MM.1S (cell line): ENCODE data around the gene EIF2S1.

Experiments
- DNase-seq: peaks from one replicate; pipeline ENCODE4 v3.0.0-alpha.2; 2015
- H2AFZ ChIP-seq: fragments of 300-600 bp; sonication (generic); 2 replicates; pipeline ENCODE4 v1.6.0; 2016; ENCODE audit warnings: antibody characterized with exemption, low read length
- H3F3A ChIP-seq: fragments of 300-600 bp; sonication (generic); 2 replicates; pipeline ENCODE4 v1.6.1; 2016; ENCODE audit warnings: mild to moderate bottlenecking, antibody characterized with exemption, low read length, moderate library complexity, mixed read lengths; ENCODE audit not compliant: insufficient read depth
- H3K27ac ChIP-seq: fragments of 300-600 bp; sonication (generic); 2 replicates; pipeline ENCODE4 v1.5.1; 2016; ENCODE audit warnings: mild to moderate bottlenecking, low read length
- H3K27me3 ChIP-seq: fragments of 300-600 bp; sonication (generic); replicated peaks from 2 replicates; pipeline ENCODE4 v1.6.0; 2016; ENCODE audit warnings: low read length; ENCODE audit not compliant: insufficient read depth
- H3K36me3 ChIP-seq: fragments of 300-600 bp; sonication (generic); replicated peaks from 2 replicates; pipeline ENCODE4 v1.6.1; 2016; ENCODE audit warnings: mild to moderate bottlenecking, low read length, mixed read lengths; ENCODE audit not compliant: insufficient read depth
- H3K4me1 ChIP-seq: fragments of 300-600 bp; sonication (generic); 2 replicates; pipeline ENCODE4 v1.6.1; 2016; ENCODE audit warnings: low read length, mixed read lengths
- H3K4me2 ChIP-seq: fragments of 300-600 bp; sonication (generic); 2 replicates; pipeline ENCODE4 v1.6.0; 2016; ENCODE audit warnings: low read depth, low read length
- H3K4me3 ChIP-seq: fragments of 300-600 bp; sonication (generic); 2 replicates; pipeline ENCODE4 v1.5.1; 2016; ENCODE audit warnings: low read length, mixed read lengths
- H3K79me2 ChIP-seq: fragments of 300-600 bp; sonication (generic); 2 replicates; pipeline ENCODE4 v1.6.1; 2016; ENCODE audit warnings: mixed run types, low read length, mixed read lengths
- H3K9ac ChIP-seq: fragments of 300-600 bp; sonication (generic); 2 replicates; pipeline ENCODE4 v1.6.1; 2016; ENCODE audit warnings: low read length, mixed read lengths
- H3K9me2 ChIP-seq: fragments of 300-600 bp; sonication (generic); replicated peaks from 2 replicates; pipeline ENCODE4 v1.6.1; 2016; ENCODE audit warnings: mild to moderate bottlenecking, low read length, mixed read lengths; ENCODE audit not compliant: insufficient read depth
- H3K9me3 ChIP-seq: fragments of 300-600 bp; sonication (generic); replicated peaks from 2 replicates; pipeline ENCODE4 v1.6.1; 2016; ENCODE audit warnings: mild to moderate bottlenecking, low read length, mixed read lengths; ENCODE audit not compliant: insufficient read depth
- H4K20me1 ChIP-seq: fragments of 300-600 bp; sonication (generic); 2 replicates; pipeline ENCODE4 v1.6.1; 2016; ENCODE audit warnings: mild to moderate bottlenecking, low read length, moderate library complexity, mixed read lengths; ENCODE audit not compliant: insufficient read depth
- EZH2 ChIP-seq: fragments of 300-600 bp; sonication (generic); optimal IDR thresholded peaks from 2 replicates; pipeline ENCODE3; 2017; ENCODE audit warnings: low read depth, mild to moderate bottlenecking, antibody characterized with exemption, low read length, mixed read lengths
- EZH2phosphoT487 ChIP-seq: fragments of 300-600 bp; sonication (generic); IDR thresholded peaks from 2 replicates; pipeline ENCODE4 v1.6.1; 2018; ENCODE audit warnings: antibody characterized with exemption, low read length
- TF ChIP-seq, protein P1 (sequence below): fragments of 300-600 bp; sonication (generic); IDR thresholded peaks from 2 replicates; pipeline ENCODE4 v1.5.1; 2016; ENCODE audit warnings: antibody characterized with exemption, low read length, mixed read lengths

The EIF2S1 gene

DNA sequence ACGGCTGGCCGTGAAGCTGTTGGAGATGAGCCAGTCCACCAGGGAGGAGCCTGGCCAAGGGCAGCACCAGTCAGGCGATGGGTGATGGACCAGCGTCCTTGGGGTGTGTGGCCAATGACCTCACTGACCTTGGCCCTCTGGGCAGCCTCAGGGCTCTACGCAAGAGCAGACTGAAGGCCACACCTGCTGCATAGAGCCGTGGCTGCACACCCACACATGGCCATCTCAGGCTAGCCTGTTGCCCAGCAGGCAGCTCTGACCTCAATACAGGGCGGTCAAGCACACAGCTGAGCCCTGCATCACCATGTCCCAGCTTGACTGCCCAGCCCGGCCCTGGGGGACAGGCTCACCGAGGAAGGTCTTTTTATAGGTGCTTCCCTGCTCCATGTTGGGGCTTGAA is 32.7 kb downstream of the EIF2S1 start:
- H3K9me2 ChIP-seq, result no peaks in the 10 kb centered on the region
- H3K27ac ChIP-seq, result no peak overlapping the region
- H3K9ac ChIP-seq, result no peak overlapping the region
- no peaks in the 10 kb centered on the region for H3K27me3 ChIP-seq
- H3K4me1 ChIP-seq, result no peaks in the 10 kb centered on the region
- no peaks in the 10 kb centered on the region for H3K36me3 ChIP-seq
- H3K4me2 ChIP-seq, result no peak overlapping the region
- no peaks in the 10 kb centered on the region for H3F3A ChIP-seq
- TF ChIP-seq, protein P1, sequence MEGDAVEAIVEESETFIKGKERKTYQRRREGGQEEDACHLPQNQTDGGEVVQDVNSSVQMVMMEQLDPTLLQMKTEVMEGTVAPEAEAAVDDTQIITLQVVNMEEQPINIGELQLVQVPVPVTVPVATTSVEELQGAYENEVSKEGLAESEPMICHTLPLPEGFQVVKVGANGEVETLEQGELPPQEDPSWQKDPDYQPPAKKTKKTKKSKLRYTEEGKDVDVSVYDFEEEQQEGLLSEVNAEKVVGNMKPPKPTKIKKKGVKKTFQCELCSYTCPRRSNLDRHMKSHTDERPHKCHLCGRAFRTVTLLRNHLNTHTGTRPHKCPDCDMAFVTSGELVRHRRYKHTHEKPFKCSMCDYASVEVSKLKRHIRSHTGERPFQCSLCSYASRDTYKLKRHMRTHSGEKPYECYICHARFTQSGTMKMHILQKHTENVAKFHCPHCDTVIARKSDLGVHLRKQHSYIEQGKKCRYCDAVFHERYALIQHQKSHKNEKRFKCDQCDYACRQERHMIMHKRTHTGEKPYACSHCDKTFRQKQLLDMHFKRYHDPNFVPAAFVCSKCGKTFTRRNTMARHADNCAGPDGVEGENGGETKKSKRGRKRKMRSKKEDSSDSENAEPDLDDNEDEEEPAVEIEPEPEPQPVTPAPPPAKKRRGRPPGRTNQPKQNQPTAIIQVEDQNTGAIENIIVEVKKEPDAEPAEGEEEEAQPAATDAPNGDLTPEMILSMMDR, result no peak
- TF ChIP-seq EZH2phosphoT487 (no peak), EZH2 (no peak)
- H3K79me2 ChIP-seq, result no peaks in the 10 kb centered on the region
- H2AFZ ChIP-seq, result no peak overlapping the region
- H3K9me3 ChIP-seq, result no peaks in the 10 kb centered on the region
- no peak for DNase-seq
- H4K20me1 ChIP-seq, result no peaks in the 10 kb centered on the region
- no peak overlapping the region for H3K4me3 ChIP-seq

DNA sequence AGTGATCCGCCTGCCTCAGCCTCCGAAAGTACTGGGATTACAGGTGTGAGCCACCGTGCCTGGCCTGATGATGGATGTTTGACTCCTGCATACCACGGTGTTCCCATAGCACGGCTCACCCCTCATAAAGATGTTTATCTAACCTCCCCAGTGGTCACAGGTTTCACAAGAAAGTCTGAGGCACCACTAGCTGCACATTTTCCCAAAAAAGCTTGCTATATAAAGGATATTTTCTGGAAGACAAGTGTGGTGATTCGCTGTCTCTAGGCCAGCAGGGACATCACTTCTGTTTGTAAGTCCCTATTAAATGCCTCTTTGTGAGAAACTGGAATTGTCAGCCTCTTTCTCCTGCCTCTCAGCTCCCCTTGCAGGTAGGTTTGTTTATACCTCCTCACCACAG is 33.6 kb downstream of the EIF2S1 start:
- Histone ChIP-seq H3K27ac (no peak overlapping the region), H3K9ac (no peak overlapping the region), H3K4me1 (no peaks in the 10 kb centered on the region), H3K4me2 (no peak overlapping the region), H3K79me2 (no peaks in the 10 kb centered on the region), H2AFZ (no peak overlapping the region), H3K9me2 (no peaks in the 10 kb centered on the region), H3K4me3 (no peak overlapping the region), H4K20me1 (no peaks in the 10 kb centered on the region), H3K27me3 (no peaks in the 10 kb centered on the region), H3K9me3 (no peaks in the 10 kb centered on the region), H3F3A (no peaks in the 10 kb centered on the region), H3K36me3 (no peaks in the 10 kb centered on the region)
- DNase-seq, result no peak
- TF ChIP-seq EZH2phosphoT487, result no peak
- no peak for TF ChIP-seq EZH2
- TF ChIP-seq, protein P1, result no peak

DNA sequence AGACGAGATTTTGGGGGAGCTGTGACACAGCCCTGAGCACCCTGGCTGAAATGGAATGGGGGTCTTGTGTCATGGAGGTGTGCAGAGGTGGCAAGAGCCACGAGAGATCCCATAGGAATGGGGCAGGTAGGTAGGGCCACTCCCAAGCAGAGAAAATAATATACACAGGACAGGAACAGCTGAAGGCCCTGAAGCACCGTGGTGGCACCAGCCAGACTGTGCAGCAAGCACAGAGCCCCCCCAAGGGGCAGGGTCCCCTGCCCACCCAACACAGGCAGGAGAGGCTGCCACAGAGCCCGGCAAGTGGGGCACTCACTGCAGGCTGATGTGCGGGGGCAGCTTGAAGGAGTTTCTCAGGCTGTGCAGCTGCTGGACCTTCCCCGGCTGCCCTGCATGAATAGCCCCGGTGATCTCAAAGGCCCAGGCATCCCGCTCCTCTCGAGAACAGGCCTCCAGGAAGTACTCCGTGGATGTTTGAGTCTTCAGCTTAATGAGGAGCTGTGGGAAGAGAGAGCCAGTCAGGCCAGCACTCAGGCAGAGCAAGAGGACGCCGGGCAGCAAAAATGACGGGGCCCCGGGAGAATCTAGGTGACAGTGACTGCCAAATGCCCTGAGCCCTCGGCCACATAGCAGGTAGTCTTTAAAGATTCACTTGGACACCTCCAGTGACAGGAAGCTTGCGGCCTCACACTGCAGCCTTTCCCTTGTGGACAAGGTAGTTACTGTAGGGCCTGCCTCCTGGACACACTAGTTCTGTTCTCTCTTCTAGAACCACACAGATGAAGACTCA is 35.2 kb downstream of the EIF2S1 start:
- H3K79me2 ChIP-seq, result no peaks in the 10 kb centered on the region
- H3K27ac ChIP-seq, result no peak overlapping the region
- no peaks in the 10 kb centered on the region for H3K4me1 ChIP-seq
- H2AFZ ChIP-seq, result no peak overlapping the region
- no peak for DNase-seq
- H3K27me3 ChIP-seq, result no peaks in the 10 kb centered on the region
- no peaks in the 10 kb centered on the region for H3K9me3 ChIP-seq
- no peaks in the 10 kb centered on the region for H3K9me2 ChIP-seq
- no peaks in the 10 kb centered on the region for H3F3A ChIP-seq
- TF ChIP-seq EZH2phosphoT487, result no peak
- TF ChIP-seq, protein P1, result no peak
- no peak for TF ChIP-seq EZH2
- no peak overlapping the region for H3K9ac ChIP-seq
- H3K4me3 ChIP-seq, result no peak overlapping the region
- H3K4me2 ChIP-seq, result no peak overlapping the region
- H4K20me1 ChIP-seq, result no peaks in the 10 kb centered on the region
- no peaks in the 10 kb centered on the region for H3K36me3 ChIP-seq
